Erythroblast (primary cell): ENCODE measurements around the gene ORC2.

Experiments
- GATA1 ChIP-seq: IDR thresholded peaks from 2 replicates; pipeline ENCODE4 v1.6.1; 2011; ENCODE audit warnings: low read depth, mild to moderate bottlenecking, control low read depth, low read length, moderate library complexity
- POLR2A ChIP-seq: IDR thresholded peaks from 2 replicates; pipeline ENCODE4 v1.6.1; 2011; ENCODE audit warnings: mild to moderate bottlenecking, low read length

GRCh38 chr2:201006704-201007103, 43.2 kb upstream of the ORC2 start:
- TF ChIP-seq POLR2A, result no peak
- no peak for TF ChIP-seq GATA1
